Measurements from ENCODE around the gene KLK13.

KLK13 gene, protein sequence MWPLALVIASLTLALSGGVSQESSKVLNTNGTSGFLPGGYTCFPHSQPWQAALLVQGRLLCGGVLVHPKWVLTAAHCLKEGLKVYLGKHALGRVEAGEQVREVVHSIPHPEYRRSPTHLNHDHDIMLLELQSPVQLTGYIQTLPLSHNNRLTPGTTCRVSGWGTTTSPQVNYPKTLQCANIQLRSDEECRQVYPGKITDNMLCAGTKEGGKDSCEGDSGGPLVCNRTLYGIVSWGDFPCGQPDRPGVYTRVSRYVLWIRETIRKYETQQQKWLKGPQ

GRCh38 chr19:51064534-51065220 is at the start of gene KLK13:
Gene KLK13 (minus strand): TSS chr19:51065092. CDS start chr19:51065067, 25 bp downstream.
- no peak for DNase-seq

GRCh38 chr19:51114087-51114729 is 49.3 kb upstream of the KLK13 start:
- DNase-seq = peak; percentile 35

GRCh38 chr19:51111606-51112005 is 46.7 kb upstream of the KLK13 start:
- DNase-seq = no peak

DNA sequence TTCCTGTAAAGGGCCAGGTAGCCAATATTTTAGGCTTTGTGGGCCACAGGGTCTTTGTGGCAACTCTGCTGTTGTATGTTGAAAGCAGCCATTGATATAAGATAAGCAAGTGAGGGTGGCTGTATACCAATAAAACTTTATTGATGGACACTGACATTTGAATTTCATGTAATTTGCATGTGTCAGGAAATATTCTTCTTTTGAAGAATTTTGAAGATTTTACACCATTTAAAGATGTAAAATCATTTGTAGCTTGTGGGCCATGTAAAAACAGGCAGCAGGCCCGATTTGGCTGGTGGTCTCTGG is 45.7 kb upstream of the KLK13 start:
- no peak for DNase-seq

GRCh38 chr19:51108805-51109146 is 43.9 kb upstream of the KLK13 start:
- DNase-seq = no peak

- DNase-seq = peak; percentile 98
Observed at GRCh38 chr19:51108066-51108804, 43.3 kb upstream of the KLK13 start, which contains the start of gene CTU1. Gene CTU1 (minus strand): TSS chr19:51108409. CDS start chr19:51104569, 3,840 bp downstream.

DNA sequence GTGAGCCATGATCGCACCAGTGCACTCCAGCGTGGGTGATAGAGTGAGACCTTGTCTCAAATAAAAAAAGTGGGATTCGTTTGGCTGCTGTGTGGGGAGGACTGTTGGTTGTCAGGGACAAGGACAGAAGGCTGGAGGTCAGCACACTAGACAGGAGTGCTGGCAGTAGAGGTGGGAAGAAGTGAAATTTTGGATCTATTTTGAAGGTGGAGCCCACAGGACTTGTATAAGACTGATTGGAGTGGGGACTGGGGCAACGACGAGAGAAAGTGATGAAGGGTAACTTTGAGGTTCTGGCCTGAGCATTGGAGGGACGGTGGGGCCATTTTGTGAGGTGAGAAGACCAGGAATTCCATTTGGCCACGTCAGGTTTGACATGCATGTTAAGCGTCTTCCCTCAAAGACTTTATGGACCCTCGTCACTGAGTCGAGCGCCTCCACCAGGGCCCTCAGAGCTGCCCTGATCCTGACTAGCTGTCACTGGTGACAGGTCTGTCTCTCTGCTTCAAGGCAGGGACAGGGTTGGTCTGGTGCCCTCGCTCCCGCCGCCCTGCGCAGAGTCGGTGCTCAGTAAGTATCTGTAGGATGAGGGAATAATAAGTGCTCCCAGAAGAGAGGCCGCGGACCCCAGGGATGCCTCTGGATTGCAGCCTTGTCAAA is 42.6 kb upstream of the KLK13 start:
- DNase-seq = no peak

DNA sequence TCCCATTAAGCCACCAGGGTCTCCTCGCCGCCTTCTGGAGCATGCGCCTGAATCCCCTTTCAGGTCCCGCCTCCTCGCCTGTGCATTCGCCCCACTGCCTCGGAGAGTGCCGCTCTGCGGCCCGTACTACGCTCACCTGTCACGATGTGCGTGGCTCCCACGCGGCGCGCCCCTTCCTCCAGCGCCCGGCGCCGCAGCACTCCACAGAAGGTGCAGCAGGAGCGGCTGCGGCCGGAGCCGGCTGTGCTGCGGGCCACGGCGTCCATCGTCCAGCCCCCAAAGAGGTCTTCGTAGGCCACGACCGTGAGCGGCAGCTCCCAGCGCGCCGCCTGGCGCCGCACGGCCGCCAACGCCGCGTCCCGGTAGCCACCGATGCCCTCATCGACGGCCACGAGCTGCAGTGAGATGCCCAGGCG is 39.0 kb upstream of the KLK13 start:
- no peak for DNase-seq

DNA sequence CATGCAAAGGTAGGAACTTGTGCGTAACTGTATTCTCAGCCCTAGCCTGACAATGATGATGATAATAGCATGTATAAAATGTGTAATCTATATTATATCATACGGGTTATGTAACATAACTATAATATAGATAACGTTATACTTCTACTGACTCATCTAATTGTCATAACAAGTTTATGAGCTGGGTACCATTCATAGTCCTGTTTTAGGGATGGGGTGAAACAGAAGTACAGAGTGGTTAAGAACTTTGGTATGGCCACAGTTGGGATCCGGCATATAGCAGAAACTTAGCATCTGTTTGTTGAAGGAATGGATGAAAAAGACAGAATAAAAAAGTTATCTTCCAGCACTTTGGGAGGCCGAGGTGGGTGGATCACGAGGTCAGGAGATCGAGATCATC is 38.1 kb upstream of the KLK13 start:
- DNase-seq = no peak

GRCh38 chr19:51101171-51101865 is 36.4 kb upstream of the KLK13 start:
- no peak for DNase-seq

GRCh38 chr19:51100601-51101000 is 35.7 kb upstream of the KLK13 start:
- no peak for DNase-seq

DNA sequence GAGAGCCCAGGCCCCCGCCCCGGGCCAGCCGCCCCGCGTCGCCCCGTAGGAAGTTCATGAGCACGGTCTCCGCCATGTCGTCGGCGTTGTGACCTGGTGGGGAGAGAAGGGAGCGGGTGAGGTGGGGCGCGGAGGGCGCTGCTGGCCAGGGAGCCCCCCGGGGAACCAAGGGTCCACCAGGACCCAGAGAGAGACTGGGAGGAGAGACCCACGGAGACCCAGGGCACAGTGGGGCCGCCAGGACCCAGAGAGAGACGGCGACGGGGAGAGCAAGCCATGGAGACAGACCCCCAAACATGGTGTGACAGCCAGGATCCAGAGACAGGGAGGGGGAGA is 34.1 kb upstream of the KLK13 start:
- DNase-seq = no peak

DNA sequence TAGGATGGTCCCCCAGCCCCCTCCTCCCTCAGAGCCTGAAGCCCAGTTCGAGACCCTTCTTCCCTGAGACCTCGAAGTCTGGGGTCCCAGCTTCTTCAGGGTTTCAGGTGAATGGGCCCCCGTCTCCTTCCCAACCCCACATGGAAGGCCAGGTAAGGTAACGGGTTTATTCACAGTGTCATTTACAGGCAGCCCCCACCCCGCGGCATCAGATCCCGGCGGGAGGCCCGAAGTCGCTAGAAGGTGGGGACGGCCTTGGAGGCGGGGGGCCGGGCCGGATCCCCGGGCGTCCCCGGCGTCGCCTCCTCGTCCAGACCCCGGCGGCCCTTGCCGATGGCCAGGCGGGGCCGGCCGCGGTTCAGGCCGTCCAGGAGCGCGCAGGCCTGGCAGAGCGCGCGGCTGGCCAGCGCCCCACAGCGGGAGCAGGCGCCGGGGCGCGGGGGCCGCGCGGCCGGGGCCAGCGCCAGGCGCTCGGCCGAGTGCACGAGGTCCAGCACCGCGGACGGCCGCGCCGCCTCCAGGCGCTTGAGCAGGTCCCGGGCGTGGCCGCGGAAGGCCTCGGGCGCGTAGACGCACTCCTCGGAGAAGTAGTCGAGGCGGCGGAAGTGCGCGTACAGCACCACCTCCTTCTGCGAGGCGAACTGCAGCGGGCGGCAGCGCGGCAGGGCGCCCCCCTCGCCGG is 33.6 kb upstream of the KLK13 start:
- no peak for DNase-seq

DNA sequence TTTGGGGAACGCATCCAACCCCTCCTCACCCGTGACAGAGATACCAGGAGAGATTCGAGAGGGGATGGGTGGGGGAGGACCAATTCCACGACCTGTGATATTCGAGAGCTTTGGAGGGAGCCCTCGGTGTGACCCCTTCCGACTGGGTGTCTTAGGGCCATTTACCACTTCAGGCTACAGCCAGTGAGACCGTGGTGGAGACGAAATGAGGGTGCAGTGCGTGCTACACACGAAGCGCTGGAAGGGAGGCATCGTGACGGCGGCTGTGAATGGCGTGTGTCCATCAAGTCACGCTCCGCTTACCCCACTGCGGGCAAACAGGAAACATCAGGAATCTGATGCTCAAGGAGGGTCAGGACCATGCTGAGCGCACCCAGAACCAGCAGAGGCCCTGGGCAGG is 32.9 kb upstream of the KLK13 start:
- no peak for DNase-seq

DNA sequence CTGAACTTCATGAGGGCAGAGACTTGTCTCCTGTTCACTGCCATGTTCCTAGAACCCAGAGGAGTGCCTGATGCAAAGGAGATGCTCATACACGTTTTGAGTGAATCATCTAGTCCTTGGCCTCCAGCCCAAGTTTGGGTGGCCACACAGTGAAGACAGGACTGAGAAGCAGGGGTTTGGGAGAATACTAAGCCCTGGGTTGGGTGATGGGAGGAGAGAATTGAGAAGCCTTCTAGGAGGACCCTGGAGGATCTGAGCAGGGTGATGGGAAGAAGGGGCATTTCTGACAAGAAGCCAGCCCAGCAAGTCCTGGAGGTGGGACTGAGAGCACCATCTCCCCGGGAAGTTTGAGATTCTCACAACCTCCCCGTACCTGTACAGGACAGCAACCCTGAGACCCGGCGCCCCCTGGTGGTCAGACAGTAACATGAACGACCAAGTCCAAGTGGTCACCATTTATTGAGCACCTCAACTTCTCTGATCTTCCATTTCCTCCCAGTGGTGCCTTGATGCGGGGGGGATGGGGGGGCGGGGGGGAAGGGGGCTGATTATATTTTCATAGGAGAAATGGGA is 32.4 kb upstream of the KLK13 start:
- DNase-seq = no peak

- no peak for DNase-seq
Observed at GRCh38 chr19:51096473-51097165, 31.7 kb upstream of the KLK13 start.

DNA sequence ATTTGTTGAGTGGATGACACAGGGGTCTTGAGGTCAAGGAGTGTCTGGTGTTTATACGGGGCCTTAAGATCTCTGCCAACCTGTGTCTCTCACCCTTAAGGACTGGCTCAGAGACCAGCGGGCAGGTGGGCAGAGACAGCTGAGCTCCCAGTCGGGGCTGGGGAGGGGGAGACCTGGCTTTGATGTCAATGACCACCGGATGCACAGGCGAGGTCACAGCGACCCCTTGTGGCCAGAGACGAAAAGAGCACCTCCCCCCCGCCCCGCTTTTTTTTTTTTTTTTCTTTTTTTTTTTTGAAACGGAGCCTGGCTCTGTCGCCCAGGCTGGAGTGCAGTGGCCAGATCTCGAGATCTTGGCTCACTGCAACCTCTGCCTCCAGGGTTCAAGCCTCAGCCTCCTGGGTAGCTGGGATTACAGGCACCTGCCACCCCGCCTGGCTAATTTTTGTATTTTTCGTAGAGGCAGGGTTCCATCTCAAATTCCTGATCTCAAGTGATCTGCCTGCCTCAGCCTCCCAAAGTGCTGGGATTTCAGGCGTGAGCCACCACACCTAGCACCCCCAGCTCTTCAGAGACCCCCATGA is 29.9 kb upstream of the KLK13 start:
- no peak for DNase-seq

DNA sequence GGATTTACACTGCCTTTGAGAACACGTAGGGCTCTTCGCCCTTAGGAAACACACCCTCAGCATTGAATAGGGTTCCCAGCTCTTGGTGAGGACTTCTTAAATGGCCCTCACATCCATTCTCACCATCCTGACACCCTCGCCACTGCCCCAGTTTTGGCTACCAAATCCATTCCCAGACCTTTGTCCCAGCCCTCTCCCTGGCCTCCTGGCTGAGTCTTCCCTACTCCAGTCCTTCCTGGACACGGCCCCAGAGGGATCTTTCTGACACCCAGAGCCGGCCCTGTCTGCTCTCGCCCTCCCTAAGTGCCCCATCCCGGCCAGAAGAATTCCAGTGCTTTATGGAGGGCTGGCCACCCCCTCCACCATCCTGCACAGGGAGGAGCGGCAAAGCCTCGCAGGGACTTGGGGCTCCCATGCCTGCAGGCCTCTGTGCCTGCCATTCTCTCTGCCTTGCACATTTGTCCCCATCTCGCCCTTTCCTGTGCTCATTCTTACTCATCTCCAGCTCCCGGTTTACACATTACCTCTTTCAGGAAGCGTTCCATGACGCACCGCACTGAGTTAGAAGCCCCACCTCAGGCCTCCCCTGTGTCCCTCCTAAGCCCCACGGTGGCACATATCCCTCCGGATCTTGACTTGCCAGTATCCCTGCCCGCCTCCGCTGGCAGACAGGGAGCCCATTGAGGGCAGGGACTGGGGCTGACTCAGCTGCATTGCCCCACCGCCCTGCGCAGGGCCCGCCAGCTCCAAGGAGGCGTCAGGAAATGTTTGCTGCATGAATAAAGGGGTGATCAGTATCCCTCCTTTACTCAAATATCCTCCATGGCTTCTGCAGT is 28.8 kb upstream of the KLK13 start:
- DNase-seq = no peak

GRCh38 chr19:51093101-51093500 is 28.2 kb upstream of the KLK13 start:
- no peak for DNase-seq
